Ramos (cell line): ENCODE results near the gene SND1.

Experiments used
- in situ Hi-C: fragments of 300-500 bp; cut with MboI; formaldehyde crosslinking; loops from one replicate; pipeline ENCODE4 v1.14.3; 2022; ENCODE audit warnings: low sequenced_read_pairs; ENCODE audit not compliant: unreplicated experiment

The SND1 gene

GRCh38 chr7:128040205-128040604, 388.2 kb downstream of the SND1 start:
- in situ Hi-C loops: no loop called here

GRCh38 chr7:128041203-128041602, 389.2 kb downstream of the SND1 start:
- in situ Hi-C loops: no loop called here

- in situ Hi-C loops: no loop called here
Measured at GRCh38 chr7:128042012-128042411, 390.0 kb downstream of the SND1 start.

- in situ Hi-C loops: no loop called here
Measured at GRCh38 chr7:128044064-128044463, 392.1 kb downstream of the SND1 start.

GRCh38 chr7:128045158-128045557, 393.2 kb downstream of the SND1 start:
- in situ Hi-C loops: no loop called here

GRCh38 chr7:128045766-128046165, 393.8 kb downstream of the SND1 start:
- in situ Hi-C loops: no loop called here

GRCh38 chr7:128052404-128052803, 400.4 kb downstream of the SND1 start:
- in situ Hi-C loops: no loop called here

- in situ Hi-C loops: no loop called here
Measured at GRCh38 chr7:128053023-128053422, 401.0 kb downstream of the SND1 start.

- in situ Hi-C loops: no loop called here
Measured at GRCh38 chr7:128053991-128054390, 402.0 kb downstream of the SND1 start.

GRCh38 chr7:128054511-128054910, 402.5 kb downstream of the SND1 start:
- in situ Hi-C loops: no loop called here

- in situ Hi-C loops: no loop called here
Measured at GRCh38 chr7:128055637-128056036, 403.6 kb downstream of the SND1 start.

GRCh38 chr7:128056901-128057300, 404.9 kb downstream of the SND1 start:
- in situ Hi-C loops: no loop called here

GRCh38 chr7:128057909-128058308, 405.9 kb downstream of the SND1 start:
- in situ Hi-C loops: no loop called here

GRCh38 chr7:128059143-128059988, 407.4 kb downstream of the SND1 start:
- in situ Hi-C loops: no loop called here

GRCh38 chr7:128060018-128060417, 408.0 kb downstream of the SND1 start:
- in situ Hi-C loops: no loop called here

- in situ Hi-C loops: no loop called here
Measured at GRCh38 chr7:128063088-128063487, 411.1 kb downstream of the SND1 start.

GRCh38 chr7:128065872-128066271, 413.9 kb downstream of the SND1 start:
- in situ Hi-C loops: no loop called here

- in situ Hi-C loops: no loop called here
Measured at GRCh38 chr7:128066395-128066794, 414.4 kb downstream of the SND1 start.

GRCh38 chr7:128066858-128067257, 414.9 kb downstream of the SND1 start:
- in situ Hi-C loops: no loop called here

GRCh38 chr7:128067983-128068382, 416.0 kb downstream of the SND1 start:
- in situ Hi-C loops: no loop called here

- in situ Hi-C loops: no loop called here
Measured at GRCh38 chr7:128068785-128069184, 416.8 kb downstream of the SND1 start.
